Keratinocyte (primary cell): ENCODE data around the gene TSPAN18. TPM values are rescaled to one million over a fixed set of nuclear protein-coding genes. Genes with fewer than 3 reads are reported as not detected.
A peak's percentile ranks its signal among the peaks of the same experiment; 100 is the strongest.

Experiments
- DNase-seq: peaks from one replicate; pipeline ENCODE4 v3.0.0-alpha.2; 2011; ENCODE audit warnings: low read depth, missing footprints, low spot score
- FAIRE-seq: peaks from 2 replicates; lab custom pipeline; 2011; peaks lifted over from hg19 to GRCh38; lab: Jason Lieb, UNC
- H2AFZ ChIP-seq: 2 replicates; pipeline ENCODE4 v1.6.0; 2012; ENCODE audit warnings: low read length, control low read depth, inconsistent platforms; ENCODE audit not compliant: control insufficient read depth
- H3K27ac ChIP-seq: 2 replicates; pipeline ENCODE4 v1.5.1; 2011; ENCODE audit warnings: low read length; ENCODE audit not compliant: control insufficient read depth, insufficient read depth
- H3K27me3 ChIP-seq: 3 replicates; pipeline ENCODE4 v1.6.0; 2011; ENCODE audit warnings: low read length; ENCODE audit not compliant: control insufficient read depth, insufficient read depth; ENCODE audit errors: extremely low read depth
- H3K36me3 ChIP-seq, 2 experiments: 2 replicates in 1 of 2; 3 replicates in 1 of 2; pipeline ENCODE4 v1.5.1; 2011; ENCODE audit warnings: low read length in 2 of 2, mild to moderate bottlenecking in 1 of 2; ENCODE audit not compliant: control insufficient read depth in 2 of 2, insufficient read depth in 2 of 2; ENCODE audit errors: extremely low read depth in 1 of 2
- H3K4me1 ChIP-seq: 3 replicates; pipeline ENCODE4 v1.5.1; 2011; ENCODE audit warnings: low read length; ENCODE audit not compliant: control insufficient read depth, insufficient read depth; ENCODE audit errors: extremely low read depth
- H3K4me2 ChIP-seq: 3 replicates; pipeline ENCODE4 v1.6.0; 2011; ENCODE audit warnings: low read depth, low read length; ENCODE audit not compliant: control insufficient read depth, insufficient read depth; ENCODE audit errors: extremely low read depth
- H3K4me3 ChIP-seq, 3 experiments: fragments of 200-600 bp in 1 of 3; sonication (generic) in 1 of 3; 2 replicates in 2 of 3; 3 replicates in 1 of 3; pipeline ENCODE4 v1.5.1; 2011 to 2016; ENCODE audit warnings: low read length in 3 of 3, mild to moderate bottlenecking in 3 of 3, control low read depth in 2 of 3, inconsistent platforms in 1 of 3, low read depth in 1 of 3, mixed read lengths in 1 of 3, mixed run types in 1 of 3, moderate library complexity in 1 of 3; ENCODE audit not compliant: control insufficient read depth in 2 of 3, insufficient read depth in 2 of 3; ENCODE audit errors: extremely low read depth in 1 of 3
- H3K79me2 ChIP-seq: 2 replicates; pipeline ENCODE4 v1.6.0; 2012; ENCODE audit warnings: low read length; ENCODE audit not compliant: control insufficient read depth, insufficient read depth
- H3K9ac ChIP-seq: 3 replicates; pipeline ENCODE4 v1.6.0; 2011; ENCODE audit warnings: low read length; ENCODE audit not compliant: control insufficient read depth, insufficient read depth; ENCODE audit errors: extremely low read depth
- H3K9me1 ChIP-seq: 3 replicates; pipeline ENCODE4 v1.6.0; 2011; ENCODE audit warnings: low read length; ENCODE audit not compliant: control insufficient read depth, insufficient read depth; ENCODE audit errors: extremely low read depth
- H3K9me3 ChIP-seq: 2 replicates; pipeline ENCODE4 v1.5.1; 2012; ENCODE audit warnings: low read depth, low read length; ENCODE audit not compliant: control insufficient read depth
- H4K20me1 ChIP-seq: 3 replicates; pipeline ENCODE4 v1.6.0; 2011; ENCODE audit warnings: low read length; ENCODE audit not compliant: control insufficient read depth, insufficient read depth; ENCODE audit errors: extremely low read depth
- CTCF ChIP-seq, 3 experiments: IDR thresholded peaks in 1 of 3; conservative IDR thresholded peaks in 1 of 3; optimal IDR thresholded peaks in 1 of 3; 2 replicates in 2 of 3; 3 replicates in 1 of 3; pipeline versions ENCODE3 to v1.5.1; 2011; ENCODE audit warnings: low read length in 3 of 3, mild to moderate bottlenecking in 3 of 3, moderate library complexity in 2 of 3, control low read depth in 1 of 3, inconsistent platforms in 1 of 3; ENCODE audit not compliant: insufficient read depth in 2 of 3; ENCODE audit errors: extremely low read depth in 1 of 3
- EZH2 ChIP-seq: IDR thresholded peaks from one replicate; pipeline ENCODE4 v1.6.1; 2012; ENCODE audit warnings: inconsistent platforms, mild to moderate bottlenecking, low read length, moderate library complexity
- dilution Hi-C: fragments of 300-500 bp; cut with MboI; formaldehyde crosslinking; loops from one replicate; pipeline ENCODE4 v1.7.0; 2020; ENCODE audit warnings: low sequenced_read_pairs; ENCODE audit not compliant: extremely low pct_ligation_motif_present
- polyA plus RNA-seq, 5 experiments: library from polyadenylated mRNA; depleted of rRNA in 3 of 5; stranded (reverse) in 3 of 5; stranded (forward) in 1 of 5; unstranded in 1 of 5; fragments of >200 nt; gene quantifications; 1 replicate in 1 of 5; 2 replicates in 3 of 5; 3 replicates in 1 of 5; pipeline versions ENCODE4 v1.2.1 to v1.2.3, GENCODE V29; 2011 to 2012; ENCODE audit warnings: missing spikeins in 2 of 5, low read depth in 1 of 5, low replicate concordance in 1 of 5

The TSPAN18 gene
- polyA plus RNA-seq, 1 donor (not counting 4 experiments of a cell fraction or from before 2014, with no cell fraction given), result not detected

- DNase-seq, result no peak
- H3K9me3 ChIP-seq, result no peaks in the 10 kb centered on the region
- H3K9me1 ChIP-seq, result no peaks in the 10 kb centered on the region
- H3K79me2 ChIP-seq, result peaks cover 5% of the 10 kb centered on the region
- H3K4me2 ChIP-seq, result peak overlapping the region; percentile 82
- peak overlapping the region; percentile 52 for H3K27ac ChIP-seq
- H3K4me3 ChIP-seq, result peak overlapping the region; percentile 55 to 87 (median 78)
- peaks cover 14% of the 10 kb centered on the region for H3K4me1 ChIP-seq
- H3K9ac ChIP-seq, result peak overlapping the region; percentile 77
- TF ChIP-seq EZH2 (no peak), CTCF (optimal IDR thresholded peaks at IDR 0.05 in 1 of 3, IDR thresholded peaks at IDR 0.05 in 1 of 3, conservative IDR thresholded peaks at IDR 0.05 in 1 of 3; ENCODE audit: extremely low read depth in 1 of 3, insufficient read depth in 2 of 3, low read length in 3 of 3) (no peak)
- H3K27me3 ChIP-seq, result no peaks in the 10 kb centered on the region
- H2AFZ ChIP-seq, result peak overlapping the region; percentile 58
- H3K36me3 ChIP-seq, result peaks cover 4% of the 10 kb centered on the region in 2 experiments
- dilution Hi-C loops, result no loop called here
- peaks cover 5% of the 10 kb centered on the region for H4K20me1 ChIP-seq
- FAIRE-seq, result no peak
Observed at GRCh38 chr11:44950031-44950624, 223.4 kb downstream of the TSPAN18 start.

GRCh38 chr11:44950625-44951476 lies 224.1 kb downstream of the TSPAN18 start, which contains the start of gene TP53I11:
TSS of gene TP53I11 (minus strand) at chr11:44950883. CDS start at chr11:44938335, 12,548 bp downstream.
- Histone ChIP-seq H3K4me3 (peak within 1 kb of the TSS; percentile 55 to 87 (median 78)), H3K9ac (peak within 1 kb of the TSS; percentile 77), H3K27me3 (no peaks in the 10 kb centered on the region), H3K36me3 (peaks cover 0 to 4% of the 10 kb centered on the region in 2 experiments), H3K4me2 (peak within 1 kb of the TSS; percentile 82), H3K79me2 (peaks cover 5% of the 10 kb centered on the region), H2AFZ (peak within 1 kb of the TSS; percentile 58), H3K9me3 (no peaks in the 10 kb centered on the region), H3K27ac (peak within 1 kb of the TSS; percentile 52), H4K20me1 (peaks cover 5% of the 10 kb centered on the region), H3K4me1 (peaks cover 19% of the 10 kb centered on the region), H3K9me1 (no peaks in the 10 kb centered on the region)
- peak in 2 of 3 experiments; percentile 46 to 57 for TF ChIP-seq CTCF (optimal IDR thresholded peaks at IDR 0.05 in 1 of 3, IDR thresholded peaks at IDR 0.05 in 1 of 3, conservative IDR thresholded peaks at IDR 0.05 in 1 of 3; ENCODE audit: extremely low read depth in 1 of 3, insufficient read depth in 2 of 3, low read length in 3 of 3)
- no peak for TF ChIP-seq EZH2
- peak; percentile 29 for FAIRE-seq
- dilution Hi-C loops, result no loop called here
- DNase-seq, result no peak
